ENCODE results near the gene KLHDC3. TPM values are rescaled to one million over a fixed set of nuclear protein-coding genes. Genes with fewer than 3 reads are reported as not detected.

KLHDC3 gene
- total and polyA plus RNA-seq, 9 of the 15 experiments (the other 6 are each of a cell fraction or from before 2014, with no cell fraction given), result 4.5 to 171 (median 107) TPM

GRCh38 chr6:42984001-42984923, 29.8 kb upstream of the KLHDC3 start, which contains the start of gene PPP2R5D (continued):
- TF ChIP-seq, protein P1, sequence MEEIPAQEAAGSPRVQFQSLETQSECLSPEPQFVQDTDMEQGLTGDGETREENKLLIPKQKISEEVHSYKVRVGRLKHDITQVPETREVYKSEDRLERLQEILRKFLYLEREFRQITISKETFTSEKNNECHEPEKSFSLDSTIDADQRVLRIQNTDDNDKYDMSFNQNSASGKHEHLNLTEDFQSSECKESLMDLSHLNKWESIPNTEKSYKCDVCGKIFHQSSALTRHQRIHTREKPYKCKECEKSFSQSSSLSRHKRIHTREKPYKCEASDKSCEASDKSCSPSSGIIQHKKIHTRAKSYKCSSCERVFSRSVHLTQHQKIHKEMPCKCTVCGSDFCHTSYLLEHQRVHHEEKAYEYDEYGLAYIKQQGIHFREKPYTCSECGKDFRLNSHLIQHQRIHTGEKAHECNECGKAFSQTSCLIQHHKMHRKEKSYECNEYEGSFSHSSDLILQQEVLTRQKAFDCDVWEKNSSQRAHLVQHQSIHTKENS (CRISPR knock-in tag; IDR thresholded peaks at IDR 0.05), result no peak
- TF ChIP-seq EP300 (IDR thresholded peaks at IDR 0.05; ENCODE audit: low read length) (no peak), ZNF551 (CRISPR knock-in tag; IDR thresholded peaks at IDR 0.05) (no peak), MECOM (CRISPR knock-in tag; IDR thresholded peaks at IDR 0.05) (no peak), SUPT5H (IDR thresholded peaks at IDR 0.05) (peak; percentile 82), CXXC5 (CRISPR knock-in tag; IDR thresholded peaks at IDR 0.05) (peak; percentile 65), RBM22 (IDR thresholded peaks at IDR 0.05; ENCODE audit: low read depth, low read length, poor library complexity, severe bottlenecking) (no peak), TOE1 (IDR thresholded peaks at IDR 0.05; ENCODE audit: borderline replicate concordance) (no peak), TOE1 (CRISPR knock-in tag; IDR thresholded peaks at IDR 0.05; ENCODE audit: borderline replicate concordance, low read depth) (peak; percentile 73; the same call in 1 of the 2 replicates), RHOXF2B (CRISPR knock-in tag; conservative IDR thresholded peaks at IDR 0.05) (no peak), KLF10 (CRISPR knock-in tag; IDR thresholded peaks at IDR 0.05) (no peak), RBFOX2 (IDR thresholded peaks at IDR 0.05; ENCODE audit: low read depth, low read length) (peak; percentile 84), FOXK1 (CRISPR knock-in tag; IDR thresholded peaks at IDR 0.05; ENCODE audit: borderline replicate concordance) (no peak), CREM (IDR thresholded peaks at IDR 0.05; ENCODE audit: low read depth) (peak; percentile 74), NKRF (IDR thresholded peaks at IDR 0.05; ENCODE audit: borderline replicate concordance) (no peak), FIP1L1 (IDR thresholded peaks at IDR 0.05; ENCODE audit: low read depth, low read length, poor library complexity, severe bottlenecking) (no peak), SMARCE1 (IDR thresholded peaks at IDR 0.05) (peak; percentile 44; the same call in 1 of the 2 replicates), MTA3 (IDR thresholded peaks at IDR 0.05; ENCODE audit: borderline replicate concordance) (peak; percentile 52), POLR2G (IDR thresholded peaks at IDR 0.05; ENCODE audit: low read depth, low read length) (peak; percentile 88), PHF8 (IDR thresholded peaks at IDR 0.05; ENCODE audit: borderline replicate concordance, low read length) (peak; percentile 89; the same call in 1 of the 2 replicates)
- TF ChIP-seq, protein P2, sequence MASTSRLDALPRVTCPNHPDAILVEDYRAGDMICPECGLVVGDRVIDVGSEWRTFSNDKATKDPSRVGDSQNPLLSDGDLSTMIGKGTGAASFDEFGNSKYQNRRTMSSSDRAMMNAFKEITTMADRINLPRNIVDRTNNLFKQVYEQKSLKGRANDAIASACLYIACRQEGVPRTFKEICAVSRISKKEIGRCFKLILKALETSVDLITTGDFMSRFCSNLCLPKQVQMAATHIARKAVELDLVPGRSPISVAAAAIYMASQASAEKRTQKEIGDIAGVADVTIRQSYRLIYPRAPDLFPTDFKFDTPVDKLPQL (IDR thresholded peaks at IDR 0.05; ENCODE audit: extremely low read depth, insufficient read length), result peak; percentile 47
- TF ChIP-seq, protein P3, sequence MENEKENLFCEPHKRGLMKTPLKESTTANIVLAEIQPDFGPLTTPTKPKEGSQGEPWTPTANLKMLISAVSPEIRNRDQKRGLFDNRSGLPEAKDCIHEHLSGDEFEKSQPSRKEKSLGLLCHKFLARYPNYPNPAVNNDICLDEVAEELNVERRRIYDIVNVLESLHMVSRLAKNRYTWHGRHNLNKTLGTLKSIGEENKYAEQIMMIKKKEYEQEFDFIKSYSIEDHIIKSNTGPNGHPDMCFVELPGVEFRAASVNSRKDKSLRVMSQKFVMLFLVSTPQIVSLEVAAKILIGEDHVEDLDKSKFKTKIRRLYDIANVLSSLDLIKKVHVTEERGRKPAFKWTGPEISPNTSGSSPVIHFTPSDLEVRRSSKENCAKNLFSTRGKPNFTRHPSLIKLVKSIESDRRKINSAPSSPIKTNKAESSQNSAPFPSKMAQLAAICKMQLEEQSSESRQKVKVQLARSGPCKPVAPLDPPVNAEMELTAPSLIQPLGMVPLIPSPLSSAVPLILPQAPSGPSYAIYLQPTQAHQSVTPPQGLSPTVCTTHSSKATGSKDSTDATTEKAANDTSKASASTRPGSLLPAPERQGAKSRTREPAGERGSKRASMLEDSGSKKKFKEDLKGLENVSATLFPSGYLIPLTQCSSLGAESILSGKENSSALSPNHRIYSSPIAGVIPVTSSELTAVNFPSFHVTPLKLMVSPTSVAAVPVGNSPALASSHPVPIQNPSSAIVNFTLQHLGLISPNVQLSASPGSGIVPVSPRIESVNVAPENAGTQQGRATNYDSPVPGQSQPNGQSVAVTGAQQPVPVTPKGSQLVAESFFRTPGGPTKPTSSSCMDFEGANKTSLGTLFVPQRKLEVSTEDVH (IDR thresholded peaks at IDR 0.05; ENCODE audit: low read depth, partially characterized antibody), result no peak
